IMR-90 (cell line): ENCODE results near the gene STEAP4. TPM values are rescaled to one million over a fixed set of nuclear protein-coding genes. Genes with fewer than 3 reads are reported as not detected.

ENCODE experiments used
- ATAC-seq: fragments of 200-7000 bp; cut with Tn5 transposase; 2 replicates; pipeline ENCODE4 v1.9.1; 2020; ENCODE audit warnings: low read depth, mild to moderate bottlenecking, moderate library complexity
- BruUV-seq: library from RNA; stranded (reverse); fragments of 400-500 nt; replicated peaks from 2 replicates; lab custom pipeline; 2021; lab: Mats Ljungman, UMichigan
- CTCF ChIA-PET: fragments of 300-600 bp; formaldehyde crosslinking; extraction: SDS; loops from one replicate; lab custom pipeline; 2021; ENCODE audit warnings: antibody characterized with exemption; lab: Yijun Ruan, JAX
- POLR2A ChIA-PET: fragments of 300-600 bp; sonication (Branson Sonifier 250); formaldehyde crosslinking; loops from one replicate; lab custom pipeline; 2022; ENCODE audit warnings: antibody characterized with exemption; ENCODE audit not compliant: unreplicated experiment; lab: Charles Lee
- DNase-seq: peaks from one replicate; pipeline ENCODE4 v3.0.0; 2013
- H2AFZ ChIP-seq: replicated peaks from 2 replicates; pipeline ENCODE3; 2013; ENCODE audit warnings: low read length, mild to moderate bottlenecking; ENCODE audit not compliant: poor library complexity
- H2AK5ac ChIP-seq: 2 replicates; pipeline ENCODE4 v1.6.1; 2013; ENCODE audit warnings: low read depth, low read length, inconsistent platforms
- H2AK9ac ChIP-seq: replicated peaks from 2 replicates; pipeline ENCODE3; 2013; ENCODE audit warnings: mild to moderate bottlenecking, low read depth, low read length, moderate library complexity; ENCODE audit not compliant: poor library complexity
- H2BK120ac ChIP-seq: 2 replicates; pipeline ENCODE4 v1.6.1; 2013; ENCODE audit warnings: low read depth, low read length, inconsistent platforms
- H2BK15ac ChIP-seq: 3 replicates; pipeline ENCODE4 v1.6.1; 2013; ENCODE audit warnings: low read depth, low read length, inconsistent platforms
- H2BK20ac ChIP-seq: 2 replicates; pipeline ENCODE4 v1.6.1; 2013; ENCODE audit warnings: low read depth, mild to moderate bottlenecking, inconsistent platforms, low read length, moderate library complexity
- H2BK5ac ChIP-seq: 2 replicates; pipeline ENCODE4 v1.6.1; 2013; ENCODE audit warnings: mild to moderate bottlenecking, low read depth, low read length, inconsistent platforms; ENCODE audit not compliant: poor library complexity, severe bottlenecking
- H3K14ac ChIP-seq: replicated peaks from 2 replicates; pipeline ENCODE4 v1.6.1; 2013; ENCODE audit warnings: low read depth, low read length, inconsistent platforms
- H3K18ac ChIP-seq: 2 replicates; pipeline ENCODE4 v1.6.1; 2013; ENCODE audit warnings: low read depth, low read length, control low read depth
- H3K23ac ChIP-seq: 2 replicates; pipeline ENCODE4 v1.6.1; 2013; ENCODE audit warnings: low read depth, low read length, inconsistent platforms
- H3K27ac ChIP-seq: 2 replicates; pipeline ENCODE4 v1.5.1; 2013; ENCODE audit warnings: mild to moderate bottlenecking, control low read depth, low read length; ENCODE audit not compliant: insufficient read depth
- H3K27me3 ChIP-seq: 2 replicates; pipeline ENCODE4 v1.6.1; 2013; ENCODE audit warnings: low read length; ENCODE audit not compliant: control insufficient read depth, insufficient read depth
- H3K36me3 ChIP-seq: 2 replicates; pipeline ENCODE4 v1.6.1; 2013; ENCODE audit warnings: low read length, mixed read lengths; ENCODE audit not compliant: control insufficient read depth, insufficient read depth
- H3K4ac ChIP-seq: 2 replicates; pipeline ENCODE4 v1.6.1; 2013; ENCODE audit warnings: low read depth, low read length, inconsistent platforms
- H3K4me1 ChIP-seq: 2 replicates; pipeline ENCODE4 v1.6.1; 2013; ENCODE audit warnings: low read length, mixed read lengths; ENCODE audit not compliant: control insufficient read depth, insufficient read depth
- H3K4me2 ChIP-seq: 2 replicates; pipeline ENCODE4 v1.6.1; 2013; ENCODE audit warnings: low read depth, mild to moderate bottlenecking, control low read depth, low read length, moderate library complexity
- H3K4me3 ChIP-seq: 2 replicates; pipeline ENCODE4 v1.5.1; 2013; ENCODE audit warnings: low read depth, mild to moderate bottlenecking, control low read depth, low read length, moderate library complexity; ENCODE audit not compliant: insufficient read depth
- H3K56ac ChIP-seq: 2 replicates; pipeline ENCODE4 v1.6.1; 2013; ENCODE audit warnings: low read length, inconsistent platforms; ENCODE audit not compliant: insufficient read depth; ENCODE audit errors: extremely low read depth
- H3K79me1 ChIP-seq, 2 experiments: 2 replicates each; pipeline ENCODE4 v1.6.1; 2013; ENCODE audit warnings: low read length in 2 of 2, inconsistent platforms in 1 of 2, low read depth in 1 of 2
- H3K9ac ChIP-seq: 2 replicates; pipeline ENCODE4 v1.6.1; 2013; ENCODE audit warnings: low read depth, low read length, control low read depth
- H3K9me1 ChIP-seq: 2 replicates; pipeline ENCODE4 v1.6.1; 2013; ENCODE audit warnings: low read length, inconsistent platforms; ENCODE audit not compliant: insufficient read depth
- H3K9me3 ChIP-seq: 2 replicates; pipeline ENCODE4 v1.6.1; 2013; ENCODE audit warnings: low read length; ENCODE audit not compliant: control insufficient read depth, insufficient read depth
- H4K20me1 ChIP-seq: 2 replicates; pipeline ENCODE4 v1.6.1; 2013; ENCODE audit warnings: low read length, inconsistent platforms; ENCODE audit not compliant: insufficient read depth
- H4K5ac ChIP-seq: 2 replicates; pipeline ENCODE4 v1.6.1; 2013; ENCODE audit warnings: mild to moderate bottlenecking, low read depth, low read length, control low read depth
- H4K8ac ChIP-seq, 2 experiments: 2 replicates each; pipeline ENCODE4 v1.6.1; 2013; ENCODE audit warnings: low read depth in 2 of 2, low read length in 2 of 2, control low read depth in 1 of 2, inconsistent platforms in 1 of 2
- H4K91ac ChIP-seq: 2 replicates; pipeline ENCODE4 v1.6.1; 2013; ENCODE audit warnings: low read depth, low read length, inconsistent platforms; ENCODE audit not compliant: insufficient read depth
- BHLHE40 ChIP-seq: fragments of 150-350 bp; IDR thresholded peaks from 2 replicates; pipeline ENCODE4 v1.6.1; 2016; ENCODE audit warnings: mild to moderate bottlenecking, low read depth, low read length
- MAFK ChIP-seq: IDR thresholded peaks from 2 replicates; pipeline ENCODE4 v1.6.1; 2012; ENCODE audit warnings: low read depth, low read length, improper control_type of control experiment
- MAZ ChIP-seq: IDR thresholded peaks from 2 replicates; pipeline ENCODE4 v1.6.1; 2012; ENCODE audit warnings: low read depth, mild to moderate bottlenecking, low read length, improper control_type of control experiment, moderate library complexity, borderline replicate concordance
- MXI1 ChIP-seq: IDR thresholded peaks from 2 replicates; pipeline ENCODE4 v1.6.1; 2012; ENCODE audit warnings: low read depth, mild to moderate bottlenecking, low read length, moderate library complexity, borderline replicate concordance
- POLR2A ChIP-seq: IDR thresholded peaks from 2 replicates; pipeline ENCODE4 v1.6.1; 2012; ENCODE audit warnings: mild to moderate bottlenecking, low read depth, low read length
- RAD21 ChIP-seq: IDR thresholded peaks from 2 replicates; pipeline ENCODE4 v1.6.1; 2012; ENCODE audit warnings: low read length, improper control_type of control experiment
- RFX5 ChIP-seq: IDR thresholded peaks from 2 replicates; pipeline ENCODE4 v1.8.0; 2012; ENCODE audit warnings: low read depth, mild to moderate bottlenecking, low read length, moderate library complexity
- WGBS, 2 experiments: methylation state at CpG; one replicate each; pipeline versions ENCODE4 v1.1.5 to v1.1.7; 2013; ENCODE audit warnings: missing lambda C conversion rate in 2 of 2; ENCODE audit not compliant: insufficient read length in 1 of 2; ENCODE audit errors: extremely low coverage in 2 of 2; 5-methylcytosine and 5-hydroxymethylcytosine counted together
- dilution Hi-C: fragments of 300-500 bp; cut with HindIII; formaldehyde crosslinking; loops from one replicate; pipeline ENCODE4 v1.14.3; 2018; ENCODE audit warnings: low sequenced_read_pairs; ENCODE audit not compliant: unreplicated experiment
- in situ Hi-C: fragments of 300-500 bp; cut with MboI; formaldehyde crosslinking; loops from 3 replicates; pipeline ENCODE4 v1.14.3; 2019; ENCODE audit warnings: low sequenced_read_pairs, inconsistent platforms, mixed read lengths
- intact Hi-C: fragments of 100-400 bp; cut with micrococcal nuclease; formaldehyde crosslinking; loops from 2 replicates; pipeline ENCODE4 v1.10.0; 2022
- polyA plus RNA-seq, 3 experiments: library from polyadenylated mRNA; depleted of rRNA; stranded (reverse); fragments of >200 nt; gene quantifications; 2 replicates each; pipeline ENCODE4 v1.2.3, GENCODE V29; 2012; ENCODE audit warnings: low replicate concordance in 1 of 3
- total RNA-seq: library from RNA; depleted of rRNA; stranded (reverse); fragments of >200 nt; gene quantifications from 2 replicates; pipeline ENCODE4 v1.2.3, GENCODE V29; 2012
- TF ChIP-seq, protein P1 (sequence below): fragments of 150-350 bp; IDR thresholded peaks from 2 replicates; pipeline ENCODE4 v1.6.1; 2016; ENCODE audit warnings: low read depth, mild to moderate bottlenecking, low read length, moderate library complexity, borderline replicate concordance
- TF ChIP-seq, protein P2 (sequence below): conservative IDR thresholded peaks from 2 replicates; pipeline ENCODE4 v1.5.1; 2012; ENCODE audit warnings: mild to moderate bottlenecking, low read depth, low read length, improper control_type of control experiment
- TF ChIP-seq, protein P3 (sequence below): fragments of 150-350 bp; IDR thresholded peaks from 2 replicates; pipeline ENCODE4 v1.6.1; 2017; ENCODE audit warnings: mild to moderate bottlenecking, antibody characterized with exemption, low read length, low read depth

The STEAP4 gene
- total and polyA plus RNA-seq, 2 of the 4 experiments (the other 2 are of a cell fraction), result not detected

DNA sequence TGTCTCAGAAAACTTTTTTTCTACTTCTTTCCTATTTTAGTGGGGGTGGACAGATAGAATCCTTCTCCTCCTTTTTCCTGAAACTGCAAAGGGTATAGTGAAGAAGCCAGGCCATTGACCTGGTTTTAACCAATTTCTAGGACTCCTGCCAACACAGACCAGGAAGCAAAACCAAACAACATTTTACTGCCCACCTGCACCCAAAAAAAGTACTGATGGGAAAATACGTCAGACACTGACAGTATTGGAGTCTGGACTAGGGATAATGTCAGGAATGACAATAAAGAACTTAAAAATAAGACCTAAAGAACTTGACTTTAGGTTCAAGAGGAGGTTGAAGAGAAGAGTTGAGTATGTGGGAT is 5.0 kb upstream of the STEAP4 start:
- H3K18ac ChIP-seq, result no peak overlapping the region
- H3K79me1 ChIP-seq, result no peaks in the 10 kb centered on the region
- H3K9ac ChIP-seq, result no peak overlapping the region
- no peak overlapping the region for H2AK9ac ChIP-seq
- POLR2A ChIA-PET, result no interaction called here
- H2BK120ac ChIP-seq, result no peak overlapping the region
- CTCF ChIA-PET, result no interaction called here
- no TSS peak for BruUV-seq
- H3K23ac ChIP-seq, result no peak overlapping the region
- no peak overlapping the region for H2AK5ac ChIP-seq
- no peaks in the 10 kb centered on the region for H4K20me1 ChIP-seq
- DNase-seq (no peak), ATAC-seq (no peak)
- H4K8ac ChIP-seq, result no peak overlapping the region
- H3K56ac ChIP-seq, result no peak overlapping the region
- no peak overlapping the region for H2AFZ ChIP-seq
- TF ChIP-seq RAD21, result no peak
- TF ChIP-seq, protein P1, sequence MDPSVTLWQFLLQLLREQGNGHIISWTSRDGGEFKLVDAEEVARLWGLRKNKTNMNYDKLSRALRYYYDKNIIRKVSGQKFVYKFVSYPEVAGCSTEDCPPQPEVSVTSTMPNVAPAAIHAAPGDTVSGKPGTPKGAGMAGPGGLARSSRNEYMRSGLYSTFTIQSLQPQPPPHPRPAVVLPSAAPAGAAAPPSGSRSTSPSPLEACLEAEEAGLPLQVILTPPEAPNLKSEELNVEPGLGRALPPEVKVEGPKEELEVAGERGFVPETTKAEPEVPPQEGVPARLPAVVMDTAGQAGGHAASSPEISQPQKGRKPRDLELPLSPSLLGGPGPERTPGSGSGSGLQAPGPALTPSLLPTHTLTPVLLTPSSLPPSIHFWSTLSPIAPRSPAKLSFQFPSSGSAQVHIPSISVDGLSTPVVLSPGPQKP, result no peak
- TF ChIP-seq RFX5, result no peak
- TF ChIP-seq, protein P2, sequence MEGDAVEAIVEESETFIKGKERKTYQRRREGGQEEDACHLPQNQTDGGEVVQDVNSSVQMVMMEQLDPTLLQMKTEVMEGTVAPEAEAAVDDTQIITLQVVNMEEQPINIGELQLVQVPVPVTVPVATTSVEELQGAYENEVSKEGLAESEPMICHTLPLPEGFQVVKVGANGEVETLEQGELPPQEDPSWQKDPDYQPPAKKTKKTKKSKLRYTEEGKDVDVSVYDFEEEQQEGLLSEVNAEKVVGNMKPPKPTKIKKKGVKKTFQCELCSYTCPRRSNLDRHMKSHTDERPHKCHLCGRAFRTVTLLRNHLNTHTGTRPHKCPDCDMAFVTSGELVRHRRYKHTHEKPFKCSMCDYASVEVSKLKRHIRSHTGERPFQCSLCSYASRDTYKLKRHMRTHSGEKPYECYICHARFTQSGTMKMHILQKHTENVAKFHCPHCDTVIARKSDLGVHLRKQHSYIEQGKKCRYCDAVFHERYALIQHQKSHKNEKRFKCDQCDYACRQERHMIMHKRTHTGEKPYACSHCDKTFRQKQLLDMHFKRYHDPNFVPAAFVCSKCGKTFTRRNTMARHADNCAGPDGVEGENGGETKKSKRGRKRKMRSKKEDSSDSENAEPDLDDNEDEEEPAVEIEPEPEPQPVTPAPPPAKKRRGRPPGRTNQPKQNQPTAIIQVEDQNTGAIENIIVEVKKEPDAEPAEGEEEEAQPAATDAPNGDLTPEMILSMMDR, result no peak
- no peak for TF ChIP-seq MAZ
- TF ChIP-seq POLR2A, result no peak
- no peak for TF ChIP-seq BHLHE40
- TF ChIP-seq, protein P3, sequence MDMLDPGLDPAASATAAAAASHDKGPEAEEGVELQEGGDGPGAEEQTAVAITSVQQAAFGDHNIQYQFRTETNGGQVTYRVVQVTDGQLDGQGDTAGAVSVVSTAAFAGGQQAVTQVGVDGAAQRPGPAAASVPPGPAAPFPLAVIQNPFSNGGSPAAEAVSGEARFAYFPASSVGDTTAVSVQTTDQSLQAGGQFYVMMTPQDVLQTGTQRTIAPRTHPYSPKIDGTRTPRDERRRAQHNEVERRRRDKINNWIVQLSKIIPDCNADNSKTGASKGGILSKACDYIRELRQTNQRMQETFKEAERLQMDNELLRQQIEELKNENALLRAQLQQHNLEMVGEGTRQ, result no peak
- no peak for TF ChIP-seq MAFK
- TF ChIP-seq MXI1, result no peak
- H2BK5ac ChIP-seq, result no peak overlapping the region
- no peak overlapping the region for H3K4ac ChIP-seq
- dilution Hi-C loops (no loop called here), intact Hi-C loops (no loop called here), in situ Hi-C loops (no loop called here)
- no peak overlapping the region for H4K5ac ChIP-seq
- H3K27me3 ChIP-seq, result no peaks in the 10 kb centered on the region; the same call in 1 of the 2 replicates
- H2BK15ac ChIP-seq, result no peak overlapping the region
- no peaks in the 10 kb centered on the region for H3K9me1 ChIP-seq
- no peak overlapping the region for H4K91ac ChIP-seq
- H3K4me3 ChIP-seq, result no peak overlapping the region
- no peaks in the 10 kb centered on the region for H3K36me3 ChIP-seq
- no peak overlapping the region for H3K14ac ChIP-seq
- WGBS, 2 experiments, result no CpG with 5 or more reads among the region's 1 CpG
- H3K9me3 ChIP-seq, result no peaks in the 10 kb centered on the region
- H3K4me1 ChIP-seq, result no peaks in the 10 kb centered on the region
- H2BK20ac ChIP-seq, result no peak overlapping the region
- no peak overlapping the region for H3K27ac ChIP-seq
- H3K4me2 ChIP-seq, result no peak overlapping the region
